NCI-H2196 treated with DMSO at 0.1 percent for 48 hours (cell line): Measurements from ENCODE around the gene LY6G6C.

Source experiments
- DNase-seq: peaks from one replicate; lab custom pipeline; 2025; ENCODE audit not compliant: unreplicated experiment; lab: John Stamatoyannopoulos, UW

The LY6G6C gene

DNA sequence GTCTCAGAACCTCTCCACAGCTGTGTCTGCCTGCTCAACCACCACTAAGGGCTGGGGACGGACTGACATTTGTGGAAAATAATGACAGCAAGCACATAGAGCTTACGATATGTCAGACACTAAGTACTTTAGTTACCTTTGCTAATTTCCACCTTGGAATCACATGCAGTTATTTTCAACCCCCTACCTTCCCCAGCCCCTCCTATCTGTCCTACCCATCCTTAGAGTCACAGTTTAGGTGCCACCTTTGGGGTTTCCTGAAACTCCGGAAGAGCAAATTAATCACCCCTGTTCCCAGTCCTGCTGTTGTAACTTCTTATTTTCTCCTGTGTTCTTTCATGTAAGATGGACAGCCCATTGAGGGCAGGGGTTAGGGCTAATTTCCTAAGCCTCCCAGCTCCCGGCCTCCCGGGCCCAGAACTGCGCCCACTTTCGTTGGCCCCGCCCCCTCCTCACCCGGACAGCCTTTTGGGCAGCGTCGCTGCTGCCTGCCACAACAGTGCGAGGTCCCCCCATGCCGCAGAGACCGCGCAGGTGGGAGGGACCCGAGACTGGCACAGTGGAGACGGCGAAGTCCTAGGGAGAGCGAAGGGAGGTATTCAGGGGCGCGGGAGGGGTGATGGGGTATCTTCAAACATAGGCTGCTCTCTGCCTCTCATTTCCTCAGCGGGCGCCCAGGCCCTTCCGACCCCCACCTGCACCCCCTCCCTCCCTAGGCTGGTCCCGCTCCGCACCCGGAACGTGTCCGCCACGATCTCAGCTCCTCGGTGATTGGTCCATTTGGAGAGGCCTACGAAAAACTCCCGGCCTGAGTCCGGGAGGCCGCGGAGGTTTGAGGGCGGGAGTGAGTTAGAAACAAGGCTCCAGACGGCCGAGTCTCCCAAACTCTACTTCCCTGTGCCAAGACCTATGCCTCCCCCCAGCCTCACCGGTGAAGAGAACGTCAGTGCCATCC is 6.4 kb upstream of the LY6G6C start:
- DNase-seq, result no peak

- no peak for DNase-seq
Measured at GRCh38 chr6:31727034-31727716, 5.6 kb upstream of the LY6G6C start.

DNA sequence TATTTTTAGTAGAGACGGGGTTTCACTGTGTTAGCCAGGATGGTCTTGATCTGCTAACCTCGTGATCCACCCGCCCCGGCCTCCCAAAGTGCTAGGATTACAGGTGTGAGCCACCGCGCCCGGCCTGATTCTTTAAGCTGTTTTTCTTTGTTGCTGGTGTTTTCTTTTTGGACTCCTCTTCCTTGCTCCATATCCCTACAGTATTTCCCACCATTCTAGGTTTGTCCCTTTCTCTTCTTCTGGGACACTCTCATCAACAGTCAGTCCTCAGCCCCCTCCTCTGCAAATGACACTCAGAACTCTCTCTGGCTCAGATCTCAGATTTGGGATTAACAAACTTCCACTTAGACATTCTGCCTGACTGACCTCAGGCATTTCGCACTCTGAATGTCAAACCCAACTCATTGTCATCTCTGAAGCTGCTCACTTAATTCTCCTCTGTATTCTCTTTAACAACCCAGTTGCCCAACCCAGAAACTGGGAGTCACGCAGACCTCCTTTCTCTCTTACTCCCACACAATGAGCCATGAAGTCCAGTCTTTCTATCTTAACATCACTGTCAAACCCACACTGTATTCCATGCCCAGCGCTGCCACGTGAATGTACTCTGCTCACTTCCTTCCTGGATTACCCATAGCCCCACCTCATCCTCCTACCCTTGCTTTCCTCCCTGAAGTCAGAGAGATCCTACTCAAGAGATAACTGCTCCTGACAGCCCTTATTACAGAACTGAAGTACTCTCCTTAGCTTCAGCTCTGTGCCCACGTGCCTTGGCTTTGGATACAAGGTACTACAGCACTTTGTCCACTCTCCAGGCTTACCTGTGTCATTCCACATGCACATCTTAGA is 4.2 kb upstream of the LY6G6C start:
- no peak for DNase-seq

GRCh38 chr6:31723980-31724691 is 2.6 kb upstream of the LY6G6C start:
- DNase-seq, result no peak

DNA sequence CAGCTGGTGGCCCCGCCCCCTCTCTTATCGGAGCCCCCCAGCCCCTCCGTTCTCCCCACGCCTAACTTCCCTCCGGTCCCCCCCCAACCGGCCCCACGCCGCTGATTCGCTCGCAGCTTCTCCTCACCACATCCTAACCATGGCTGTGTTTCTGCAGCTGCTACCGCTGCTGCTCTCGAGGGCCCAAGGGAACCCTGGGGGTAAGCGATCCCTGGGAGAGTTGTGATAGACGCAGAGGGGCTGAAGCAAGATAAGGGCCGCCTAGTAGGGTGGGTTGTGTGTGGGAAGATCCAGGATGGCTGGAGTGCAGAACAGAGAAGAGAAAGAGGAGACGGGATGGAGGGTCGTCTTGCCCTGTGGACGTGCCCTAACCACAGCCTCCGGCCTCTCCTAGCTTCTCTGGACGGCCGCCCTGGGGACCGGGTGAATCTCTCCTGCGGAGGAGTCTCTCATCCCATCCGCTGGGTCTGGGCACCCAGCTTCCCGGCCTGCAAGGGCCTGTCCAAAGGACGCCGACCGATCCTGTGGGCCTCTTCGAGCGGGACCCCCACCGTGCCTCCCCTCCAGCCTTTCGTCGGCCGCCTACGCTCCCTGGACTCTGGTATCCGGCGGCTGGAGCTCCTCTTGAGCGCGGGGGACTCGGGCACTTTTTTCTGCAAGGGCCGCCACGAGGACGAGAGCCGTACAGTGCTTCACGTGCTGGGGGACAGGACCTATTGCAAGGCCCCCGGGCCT is 1.9 kb upstream of the LY6G6C start, which contains the start of gene MPIG6B:
MPIG6B (plus strand) TSS at position 129 of the 735 bp plus-strand sequence; CDS start at position 140, 11 bp downstream.
- no peak for DNase-seq

DNA sequence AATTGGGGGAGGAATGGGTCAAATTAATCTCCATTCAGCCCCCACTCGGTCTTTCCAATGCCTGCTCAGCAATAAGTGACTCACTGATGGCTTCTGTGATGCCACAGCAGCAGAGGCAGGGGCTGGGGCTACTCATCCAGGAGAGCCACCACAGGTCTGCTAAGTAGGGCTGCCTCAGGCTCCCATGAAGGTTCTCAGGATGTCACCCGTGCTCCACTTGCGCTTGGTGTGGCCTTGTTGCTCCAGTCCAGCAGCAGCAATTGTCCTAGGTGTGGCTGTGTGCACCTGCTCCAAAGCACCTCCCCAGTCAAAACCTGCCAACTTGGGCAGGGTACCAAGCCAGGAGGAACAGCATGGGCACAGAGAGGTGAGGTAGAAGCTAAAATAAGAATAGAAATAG is 627 bp upstream of the LY6G6C start:
- no peak for DNase-seq

DNA sequence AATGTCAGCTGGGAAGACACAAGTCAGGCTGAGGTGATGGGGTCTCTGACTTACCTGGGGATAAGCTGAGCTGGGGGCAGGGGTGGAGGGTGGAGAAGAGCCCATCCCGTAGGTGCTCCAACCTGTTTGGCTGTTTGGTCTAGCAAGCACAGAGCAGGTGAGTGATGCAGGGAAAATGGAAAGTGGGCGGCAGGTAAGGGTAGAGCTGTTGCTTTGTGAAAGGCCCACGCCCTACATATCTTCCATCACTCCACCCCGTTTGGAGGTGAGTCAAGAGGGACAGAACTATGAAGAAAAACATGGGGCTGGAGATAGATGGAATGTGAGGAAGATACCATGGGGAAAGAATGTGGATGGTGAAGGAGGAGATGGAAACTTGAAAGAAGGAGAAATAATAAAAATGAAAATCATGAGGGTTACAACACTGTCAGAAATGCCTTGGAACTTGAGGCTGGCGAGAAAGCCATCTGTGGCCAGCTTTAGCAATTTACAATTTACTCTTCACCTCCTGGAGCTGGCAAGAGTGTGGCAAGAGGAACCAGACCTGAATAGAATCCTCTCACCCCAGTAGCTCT is 1.3 kb downstream of the LY6G6C start:
- DNase-seq, result no peak

GRCh38 chr6:31719001-31719400 is 2.5 kb downstream of the LY6G6C start:
- DNase-seq, result no peak

GRCh38 chr6:31718265-31718664 is 3.3 kb downstream of the LY6G6C start:
- peak; percentile 34 for DNase-seq

DNA sequence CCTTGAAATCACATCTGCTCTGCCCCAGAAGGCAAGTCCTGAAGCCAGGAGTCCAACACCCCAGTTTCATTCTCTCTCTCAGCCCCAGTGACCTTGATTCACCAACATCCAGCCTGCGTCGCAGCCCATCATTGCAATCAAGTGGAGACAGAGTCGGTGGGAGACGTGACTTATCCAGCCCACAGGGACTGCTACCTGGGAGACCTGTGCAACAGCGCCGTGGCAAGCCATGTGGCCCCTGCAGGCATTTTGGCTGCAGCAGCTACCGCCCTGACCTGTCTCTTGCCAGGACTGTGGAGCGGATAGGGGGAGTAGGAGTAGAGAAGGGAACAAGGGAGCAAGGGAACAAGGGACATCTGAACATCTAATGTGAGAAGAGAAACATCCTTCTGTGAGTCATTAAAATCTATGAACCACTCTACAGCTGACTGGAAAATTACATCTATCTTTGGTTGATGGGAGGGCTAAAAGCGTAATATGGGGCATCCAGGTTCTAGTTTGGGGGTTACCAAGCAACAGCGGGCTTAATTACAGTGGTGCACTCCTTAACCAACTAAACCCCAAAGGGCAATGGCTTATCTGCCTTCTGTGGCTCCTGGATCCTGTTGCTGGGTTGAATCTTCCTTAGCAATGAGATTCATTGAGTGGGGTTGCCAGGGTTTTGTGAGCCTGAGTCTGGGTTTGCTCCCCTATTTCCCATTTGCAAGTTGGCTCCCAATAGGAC is 3.9 kb downstream of the LY6G6C start:
- DNase-seq, result no peak

DNA sequence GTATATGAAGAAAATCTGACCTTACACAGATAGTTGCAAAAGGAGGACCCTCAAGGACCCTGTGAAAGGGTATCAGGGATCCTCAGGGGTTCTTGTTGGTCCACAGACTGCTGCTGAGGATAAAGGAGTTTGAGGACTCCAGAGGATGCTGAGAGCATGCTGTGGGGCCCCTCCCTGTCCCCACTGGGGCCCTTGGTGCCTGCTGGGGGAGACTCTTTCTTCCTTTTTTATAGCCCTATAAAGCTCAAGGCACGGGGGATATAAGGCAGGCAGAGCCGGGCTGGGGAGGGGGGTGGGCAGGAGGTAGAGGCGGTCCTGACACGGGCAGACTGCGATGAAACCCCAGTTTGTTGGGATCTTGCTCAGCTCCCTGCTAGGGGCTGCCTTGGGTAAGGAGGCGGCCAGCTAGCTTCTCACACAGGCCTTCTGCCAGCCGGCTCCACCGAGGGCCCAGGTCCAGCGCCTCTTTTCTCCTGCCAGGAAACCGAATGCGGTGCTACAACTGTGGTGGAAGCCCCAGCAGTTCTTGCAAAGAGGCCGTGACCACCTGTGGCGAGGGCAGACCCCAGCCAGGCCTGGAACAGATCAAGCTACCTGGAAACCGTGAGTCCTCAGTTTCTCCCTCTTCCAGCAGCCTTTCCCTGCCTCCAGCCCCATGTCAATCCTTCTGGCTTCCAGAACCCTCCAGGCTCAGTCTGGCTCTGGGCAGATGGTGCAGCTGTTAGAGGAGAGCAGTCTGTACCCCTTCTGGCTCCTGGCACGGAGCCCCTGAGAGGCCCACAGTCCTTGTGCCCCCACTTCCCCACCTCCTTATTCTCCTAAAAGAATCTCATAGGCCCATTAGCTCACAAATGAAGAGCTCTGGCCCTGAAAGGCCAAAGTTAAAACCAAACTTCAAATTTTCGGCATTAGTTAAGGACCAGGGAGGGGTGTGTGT is 6.3 kb downstream of the LY6G6C start, which contains the start of gene LY6G6D:
LY6G6D (plus strand) TSS at position 327 of the 937 bp plus-strand sequence; CDS start at position 335, 8 bp downstream.
- no peak for DNase-seq

DNA sequence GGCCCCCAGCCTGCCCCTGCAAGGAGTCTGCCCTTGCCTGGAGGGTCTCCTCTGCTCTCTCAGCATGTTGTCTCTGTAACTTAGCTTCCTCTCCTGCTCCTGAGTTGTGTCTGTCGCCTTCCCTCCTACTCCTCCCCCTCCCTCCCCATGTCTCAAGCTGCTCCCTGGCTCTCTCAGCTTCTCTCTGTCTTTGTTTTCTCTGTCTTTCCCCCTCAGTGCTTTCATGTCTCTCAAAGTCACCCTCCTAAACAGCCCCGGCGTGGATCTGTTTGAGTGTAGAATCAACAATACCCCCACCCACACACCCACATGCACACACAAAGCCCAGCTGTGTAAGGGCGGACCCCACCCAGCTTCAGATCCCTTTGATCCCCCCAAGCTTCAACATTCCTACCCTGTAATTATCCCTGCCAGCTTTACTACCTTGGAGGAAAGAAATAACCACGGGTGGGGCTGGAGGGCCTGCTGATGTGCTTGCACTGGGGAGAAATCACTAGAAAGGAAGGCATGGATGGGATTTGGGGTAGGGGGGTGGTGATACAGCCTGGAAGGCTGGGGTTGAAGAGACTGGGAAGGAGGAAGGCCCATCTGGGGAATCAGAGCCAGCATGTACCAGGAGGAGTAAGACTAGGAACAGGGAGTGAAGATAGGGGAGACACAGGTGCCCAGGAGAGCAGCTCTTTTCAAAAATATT is 7.4 kb downstream of the LY6G6C start:
- no peak for DNase-seq

GRCh38 chr6:31713465-31713864 is 8.1 kb downstream of the LY6G6C start:
- DNase-seq, result no peak

- DNase-seq, result no peak
Measured at GRCh38 chr6:31712296-31712695, 9.2 kb downstream of the LY6G6C start.

DNA sequence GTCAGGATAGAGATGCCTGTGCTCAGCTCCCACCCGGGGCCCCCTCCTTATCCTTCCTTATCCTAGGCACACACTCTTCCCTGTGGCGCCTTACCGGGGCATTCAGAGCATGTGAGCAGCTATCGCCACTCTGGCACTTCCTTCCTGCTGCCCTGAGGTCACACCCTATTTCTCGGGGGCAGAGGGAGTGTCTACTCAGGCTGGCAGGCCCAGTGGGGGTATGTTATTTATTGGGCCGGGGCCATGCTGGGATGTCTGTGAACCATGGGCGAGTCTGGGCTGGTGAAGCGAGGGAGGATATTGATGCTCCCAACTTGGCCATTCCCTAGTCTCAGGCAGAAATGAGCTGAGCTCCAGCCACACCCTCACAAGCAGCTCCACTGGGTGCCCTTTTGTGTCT is 10.3 kb downstream of the LY6G6C start:
- DNase-seq, result no peak

GRCh38 chr6:31710523-31711219 is 10.9 kb downstream of the LY6G6C start:
- no peak for DNase-seq
